Measurements from ENCODE around the gene PPFIA4.

GRCh38 chr1:203057911-203058675, 31.8 kb downstream of the PPFIA4 start:
- TF ChIP-seq CTCF (conservative IDR thresholded peaks at IDR 0.05) = no peak
- TF ChIP-seq ZFX (IDR thresholded peaks at IDR 0.05) = no peak

All from C4-2B (cell line).